ENCODE measurements around the gene RTF1. TPM values are rescaled to one million over a fixed set of nuclear protein-coding genes. Genes with fewer than 3 reads are reported as not detected.

Gene RTF1
- total and polyA plus RNA-seq, 8 donors, result 8.8 to 47.9 (median 41.9) TPM

GRCh38 chr15:41443275-41443674, 26.4 kb downstream of the RTF1 start:
- intact Hi-C loops (cut with DNase I; ENCODE audit: low total_unique reads), result no loop called here
- H3K27ac ChIP-seq, result no peak overlapping the region
- peaks cover 18 to 78% (median 73%) of the 10 kb centered on the region in 4 donors for H3K36me3 ChIP-seq
- no peaks in the 10 kb centered on the region for H3K9me3 ChIP-seq
- peak in 1 of 2 donors; percentile 13 for DNase-seq
- 57 to 70% (median 68%) methylated on average over 2 of the region's 2 CpGs for WGBS, 5 donors
- H3K4me3 ChIP-seq, result no peak overlapping the region
- no peaks in the 10 kb centered on the region for H3K4me1 ChIP-seq
- no peaks in the 10 kb centered on the region for H3K27me3 ChIP-seq
- no peak for TF ChIP-seq POLR2AphosphoS5 (IDR thresholded peaks at IDR 0.05)

- no peak for TF ChIP-seq EP300 (IDR thresholded peaks at IDR 0.05)
- TF ChIP-seq CTCF (IDR thresholded peaks at IDR 0.05), result no peak
- no peak for TF ChIP-seq POLR2AphosphoS5 (IDR thresholded peaks at IDR 0.05)
- no peak for TF ChIP-seq POLR2A (IDR thresholded peaks at IDR 0.05)
- H3K27me3 ChIP-seq, result no peaks in the 10 kb centered on the region
- H3K4me3 ChIP-seq, result no peak overlapping the region
- H3K4me1 ChIP-seq, result peaks cover 0 to under 1% (median 0%) of the 10 kb centered on the region in 4 donors
- no peaks in the 10 kb centered on the region for H3K9me3 ChIP-seq
- intact Hi-C loops (cut with DNase I; ENCODE audit: low total_unique reads), result no loop called here
- no peak for DNase-seq
- H3K27ac ChIP-seq, result no peak overlapping the region
- peaks cover 14 to 57% (median 52%) of the 10 kb centered on the region in 4 donors for H3K36me3 ChIP-seq
These were observed 28.5 kb downstream of the RTF1 start for GRCh38 chr15:41445399-41445798.

- Histone ChIP-seq H3K27me3 (no peaks in the 10 kb centered on the region), H3K36me3 (peaks cover 22 to 97% (median 85%) of the 10 kb centered on the region in 4 donors), H3K9me3 (no peaks in the 10 kb centered on the region), H3K4me1 (no peaks in the 10 kb centered on the region), H3K4me3 (no peak overlapping the region), H3K27ac (no peak overlapping the region)
- intact Hi-C loops (cut with DNase I; ENCODE audit: low total_unique reads), result no loop called here
- 59 to 75% (median 70%) methylated on average over 4 of the region's 4 CpGs for WGBS, 5 donors
- DNase-seq, result no peak
- TF ChIP-seq EP300 (IDR thresholded peaks at IDR 0.05) (no peak), CTCF (IDR thresholded peaks at IDR 0.05) (no peak), POLR2AphosphoS5 (IDR thresholded peaks at IDR 0.05) (no peak), POLR2A (IDR thresholded peaks at IDR 0.05) (no peak)
These were observed 45.3 kb downstream of the RTF1 start for GRCh38 chr15:41462084-41462795.

- Histone ChIP-seq H3K4me3 (no peak overlapping the region), H3K4me1 (no peaks in the 10 kb centered on the region), H3K27me3 (no peaks in the 10 kb centered on the region), H3K36me3 (peaks cover 18 to 100% (median 89%) of the 10 kb centered on the region in 4 donors), H3K27ac (no peak overlapping the region), H3K9me3 (no peaks in the 10 kb centered on the region)
- DNase-seq, result no peak
- intact Hi-C loops (cut with DNase I; ENCODE audit: low total_unique reads), result no loop called here
- whole genome bisulfite sequencing, 5 donors, result 87 to 95% (median 92%) methylated on average over 9 of the region's 9 CpGs
- TF ChIP-seq POLR2AphosphoS5 (IDR thresholded peaks at IDR 0.05) (no peak), EP300 (IDR thresholded peaks at IDR 0.05) (no peak), POLR2A (IDR thresholded peaks at IDR 0.05) (no peak), CTCF (IDR thresholded peaks at IDR 0.05) (no peak)
These were observed 48.1 kb downstream of the RTF1 start for GRCh38 chr15:41464889-41465580.
